ENCODE results near the gene HSD17B12.

HSD17B12 gene

GRCh38 chr11:43853781-43854180 lies 173.2 kb downstream of the HSD17B12 start:
- Histone ChIP-seq H3K4me2 (ENCODE audit: insufficient read depth, low read length) (no peak overlapping the region), H2AFZ (ENCODE audit: low read depth, low read length) (no peak overlapping the region), H3K79me2 (ENCODE audit: insufficient read depth, low read length) (no peaks in the 10 kb centered on the region), H3K4me3 (ENCODE audit: low read depth in 1 of 2, low read length in 2 of 2) (no peak overlapping the region), H4K20me1 (ENCODE audit: insufficient read depth, low read length) (no peaks in the 10 kb centered on the region), H3K9me3 (ENCODE audit: insufficient read depth, low read length, severe bottlenecking) (no peaks in the 10 kb centered on the region), H3K4me1 (ENCODE audit: insufficient read depth, low read length) (no peaks in the 10 kb centered on the region), H3K9ac (ENCODE audit: low read depth, low read length) (no peak overlapping the region), H3K36me3 (ENCODE audit: insufficient read depth, low read length) (peaks cover 39% of the 10 kb centered on the region), H3K27me3 (ENCODE audit: insufficient read depth, low read length, poor library complexity) (no peaks in the 10 kb centered on the region), H3K27ac (ENCODE audit: low read length) (no peak overlapping the region)
- ATAC-seq (ENCODE audit: insufficient read depth, low read depth), result no peak
- no peak for DNase-seq
- TF ChIP-seq EZH2 (IDR thresholded peaks at IDR 0.05; ENCODE audit: borderline replicate concordance, low read depth, low read length, severe bottlenecking), result no peak

DNA sequence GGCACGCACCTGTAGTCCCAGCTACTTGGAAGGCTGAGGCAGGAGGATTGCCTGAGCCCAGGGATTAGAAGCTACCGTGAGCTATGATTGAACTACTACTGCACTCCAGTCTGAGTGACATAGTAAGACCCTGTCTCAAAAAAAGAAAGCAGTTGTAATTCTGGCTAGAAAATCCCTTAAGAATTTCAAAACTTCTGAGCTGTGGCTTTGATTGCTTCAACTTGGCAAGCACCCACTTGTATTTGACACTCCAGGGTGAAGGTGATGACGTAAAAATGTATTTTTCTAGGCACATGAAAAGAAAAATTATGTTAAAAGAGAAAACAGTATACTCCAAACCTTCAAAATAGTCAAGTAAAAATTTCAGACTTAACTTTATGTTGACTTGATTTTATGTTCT lies 176.5 kb downstream of the HSD17B12 start:
- Histone ChIP-seq H3K4me3 (ENCODE audit: low read depth in 1 of 2, low read length in 2 of 2) (no peak overlapping the region), H3K27ac (ENCODE audit: low read length) (no peak overlapping the region), H3K9ac (ENCODE audit: low read depth, low read length) (no peak overlapping the region), H3K9me3 (ENCODE audit: insufficient read depth, low read length, severe bottlenecking) (peaks cover 10% of the 10 kb centered on the region), H2AFZ (ENCODE audit: low read depth, low read length) (no peak overlapping the region), H3K36me3 (ENCODE audit: insufficient read depth, low read length) (peaks cover 38% of the 10 kb centered on the region), H3K79me2 (ENCODE audit: insufficient read depth, low read length) (no peaks in the 10 kb centered on the region), H3K4me1 (ENCODE audit: insufficient read depth, low read length) (no peaks in the 10 kb centered on the region), H3K4me2 (ENCODE audit: insufficient read depth, low read length) (no peak overlapping the region), H3K27me3 (ENCODE audit: insufficient read depth, low read length, poor library complexity) (no peaks in the 10 kb centered on the region), H4K20me1 (ENCODE audit: insufficient read depth, low read length) (no peaks in the 10 kb centered on the region)
- no peak for TF ChIP-seq CTCF (IDR thresholded peaks at IDR 0.05; ENCODE audit: borderline replicate concordance, extremely low read depth, low read length, poor library complexity, severe bottlenecking)
- TF ChIP-seq EZH2 (IDR thresholded peaks at IDR 0.05; ENCODE audit: borderline replicate concordance, low read depth, low read length, severe bottlenecking), result no peak
- no peak for ATAC-seq (ENCODE audit: insufficient read depth, low read depth)
- DNase-seq, result no peak

DNA sequence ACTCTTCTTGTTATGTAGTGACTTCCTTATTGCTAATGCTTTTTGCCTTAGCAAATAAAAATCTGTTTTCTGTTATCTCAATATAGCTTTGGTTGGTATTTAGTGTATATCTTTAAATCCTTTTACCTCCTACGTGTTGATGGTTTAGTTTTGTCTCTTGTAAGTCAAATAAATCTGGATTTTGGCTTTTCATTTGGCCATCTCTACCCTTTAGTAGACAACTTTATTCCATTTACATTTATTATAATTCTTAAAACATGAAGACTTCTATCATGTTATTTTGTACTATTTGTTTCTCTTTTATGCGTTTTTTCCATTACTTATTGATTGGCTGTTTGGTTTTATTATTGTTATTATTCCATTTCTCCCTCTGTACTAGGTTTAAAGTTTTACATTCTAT lies 180.6 kb downstream of the HSD17B12 start:
- H3K27ac ChIP-seq (ENCODE audit: low read length), result no peak overlapping the region
- TF ChIP-seq CTCF (IDR thresholded peaks at IDR 0.05; ENCODE audit: borderline replicate concordance, extremely low read depth, low read length, poor library complexity, severe bottlenecking), result no peak
- TF ChIP-seq EZH2 (IDR thresholded peaks at IDR 0.05; ENCODE audit: borderline replicate concordance, low read depth, low read length, severe bottlenecking), result no peak
- DNase-seq, result no peak
- no peak for ATAC-seq (ENCODE audit: insufficient read depth, low read depth)
- H3K9me3 ChIP-seq (ENCODE audit: insufficient read depth, low read length, severe bottlenecking), result peaks cover 10% of the 10 kb centered on the region
- H3K9ac ChIP-seq (ENCODE audit: low read depth, low read length), result no peak overlapping the region
- H3K4me3 ChIP-seq (ENCODE audit: low read depth in 1 of 2, low read length in 2 of 2), result no peak overlapping the region
- no peak overlapping the region for H2AFZ ChIP-seq (ENCODE audit: low read depth, low read length)
- no peaks in the 10 kb centered on the region for H3K79me2 ChIP-seq (ENCODE audit: insufficient read depth, low read length)
- H3K36me3 ChIP-seq (ENCODE audit: insufficient read depth, low read length), result peaks cover 12% of the 10 kb centered on the region; the same call in 1 of the 2 replicates
- no peaks in the 10 kb centered on the region for H3K27me3 ChIP-seq (ENCODE audit: insufficient read depth, low read length, poor library complexity)
- no peak overlapping the region for H3K4me2 ChIP-seq (ENCODE audit: insufficient read depth, low read length)
- H3K4me1 ChIP-seq (ENCODE audit: insufficient read depth, low read length), result no peaks in the 10 kb centered on the region
- no peaks in the 10 kb centered on the region for H4K20me1 ChIP-seq (ENCODE audit: insufficient read depth, low read length)

- Histone ChIP-seq H3K27ac (ENCODE audit: low read length) (no peak overlapping the region), H4K20me1 (ENCODE audit: insufficient read depth, low read length) (no peaks in the 10 kb centered on the region), H3K27me3 (ENCODE audit: insufficient read depth, low read length, poor library complexity) (no peaks in the 10 kb centered on the region), H3K36me3 (ENCODE audit: insufficient read depth, low read length) (no peaks in the 10 kb centered on the region), H3K4me1 (ENCODE audit: insufficient read depth, low read length) (peaks cover 21% of the 10 kb centered on the region), H3K9ac (ENCODE audit: low read depth, low read length) (no peak overlapping the region), H3K79me2 (ENCODE audit: insufficient read depth, low read length) (no peaks in the 10 kb centered on the region), H3K4me3 (ENCODE audit: low read depth in 1 of 2, low read length in 2 of 2) (no peak overlapping the region), H3K4me2 (ENCODE audit: insufficient read depth, low read length) (no peak overlapping the region), H2AFZ (ENCODE audit: low read depth, low read length) (no peak overlapping the region), H3K9me3 (ENCODE audit: insufficient read depth, low read length, severe bottlenecking) (no peaks in the 10 kb centered on the region)
- ATAC-seq (ENCODE audit: insufficient read depth, low read depth) (no peak), DNase-seq (no peak)
- TF ChIP-seq EZH2 (IDR thresholded peaks at IDR 0.05; ENCODE audit: borderline replicate concordance, low read depth, low read length, severe bottlenecking), result no peak
- TF ChIP-seq CTCF (IDR thresholded peaks at IDR 0.05; ENCODE audit: borderline replicate concordance, extremely low read depth, low read length, poor library complexity, severe bottlenecking), result no peak
Measured at GRCh38 chr11:43866520-43866919, 186.0 kb downstream of the HSD17B12 start.

Measured in DND-41 (cell line).